ENCODE measurements around the gene ATP5MK.

ATP5MK gene

GRCh38 chr10:103441206-103441605 lies 44.9 kb upstream of the ATP5MK start:
- ChIA-PET CTCF (interaction anchor here (1.0 kb wide), 1 partner anchor 25 kb away, joined by 4 read pairs; no protein-coding TSS in a partner anchor), POLR2A (no interaction called here)
- peaks cover 31 to 94% of the 10 kb centered on the region in 2 experiments; a peak in 2 of 3 replicates for H3K36me3 ChIP-seq (ENCODE audit: control insufficient read depth in 2 of 2, insufficient read depth in 1 of 2, low read length in 2 of 2)
- no peak overlapping the region for H3K4me3 ChIP-seq (ENCODE audit: low read depth, low read length)
- no peak overlapping the region for H3K27ac ChIP-seq (ENCODE audit: extremely low read depth, low read depth, low read length)
- H3K4me1 ChIP-seq (ENCODE audit: control insufficient read depth, insufficient read depth, low read length), result no peaks in the 10 kb centered on the region
- TF ChIP-seq ZNF202 (tag by site-specific recombination; IDR thresholded peaks at IDR 0.05; ENCODE audit: borderline replicate concordance) (no peak), ZNF555 (tag by site-specific recombination; conservative IDR thresholded peaks at IDR 0.05) (no peak), ZNF76 (tag by site-specific recombination; IDR thresholded peaks at IDR 0.05; ENCODE audit: borderline replicate concordance, low read depth) (no peak), SCRT1 (tag by site-specific recombination; IDR thresholded peaks at IDR 0.05; ENCODE audit: borderline replicate concordance) (no peak), ZNF391 (tag by site-specific recombination; IDR thresholded peaks at IDR 0.05; ENCODE audit: borderline replicate concordance, low read depth) (no peak), ZNF639 (tag by site-specific recombination; IDR thresholded peaks at IDR 0.05) (no peak), ZNF747 (tag by site-specific recombination; IDR thresholded peaks at IDR 0.05) (no peak), ZNF280C (tag by site-specific recombination; IDR thresholded peaks at IDR 0.05) (no peak), ZNF221 (tag by site-specific recombination; IDR thresholded peaks at IDR 0.05; ENCODE audit: borderline replicate concordance) (no peak)
- TF ChIP-seq, protein P1, sequence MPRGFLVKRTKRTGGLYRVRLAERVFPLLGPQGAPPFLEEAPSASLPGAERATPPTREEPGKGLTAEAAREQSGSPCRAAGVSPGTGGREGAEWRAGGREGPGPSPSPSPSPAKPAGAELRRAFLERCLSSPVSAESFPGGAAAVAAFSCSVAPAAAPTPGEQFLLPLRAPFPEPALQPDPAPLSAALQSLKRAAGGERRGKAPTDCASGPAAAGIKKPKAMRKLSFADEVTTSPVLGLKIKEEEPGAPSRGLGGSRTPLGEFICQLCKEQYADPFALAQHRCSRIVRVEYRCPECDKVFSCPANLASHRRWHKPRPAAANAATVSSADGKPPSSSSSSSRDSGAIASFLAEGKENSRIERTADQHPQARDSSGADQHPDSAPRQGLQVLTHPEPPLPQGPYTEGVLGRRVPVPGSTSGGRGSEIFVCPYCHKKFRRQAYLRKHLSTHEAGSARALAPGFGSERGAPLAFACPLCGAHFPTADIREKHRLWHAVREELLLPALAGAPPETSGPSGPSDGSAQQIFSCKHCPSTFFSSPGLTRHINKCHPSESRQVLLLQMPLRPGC (tag by site-specific recombination; IDR thresholded peaks at IDR 0.05), result no peak
- no peaks in the 10 kb centered on the region for H3K9me3 ChIP-seq (ENCODE audit: control insufficient read depth, insufficient read depth, low read depth, low read length)

DNA sequence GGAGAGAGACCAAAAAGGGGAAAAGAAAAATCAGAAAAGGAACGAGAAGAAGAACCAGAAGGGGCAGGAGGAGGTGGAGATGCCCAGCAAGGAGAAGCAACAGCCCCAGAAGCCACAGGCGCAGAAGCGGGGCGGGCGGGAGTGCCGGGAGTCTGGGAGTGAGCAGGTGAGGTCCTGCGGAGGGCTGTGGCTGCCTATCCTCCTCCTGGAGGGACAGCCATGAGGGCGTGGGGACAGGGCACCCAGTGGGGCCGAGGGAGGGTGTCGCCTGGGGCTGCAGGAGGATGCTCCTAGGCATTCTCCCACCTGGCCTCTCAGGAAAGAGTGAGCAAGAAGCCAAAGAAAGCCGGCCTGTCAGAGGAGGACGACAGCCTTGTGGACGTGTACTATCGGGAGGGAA lies 44.1 kb upstream of the ATP5MK start:
- CTCF ChIA-PET, result no interaction called here
- H3K4me3 ChIP-seq (ENCODE audit: low read depth, low read length), result no peak overlapping the region
- TF ChIP-seq, protein P2, sequence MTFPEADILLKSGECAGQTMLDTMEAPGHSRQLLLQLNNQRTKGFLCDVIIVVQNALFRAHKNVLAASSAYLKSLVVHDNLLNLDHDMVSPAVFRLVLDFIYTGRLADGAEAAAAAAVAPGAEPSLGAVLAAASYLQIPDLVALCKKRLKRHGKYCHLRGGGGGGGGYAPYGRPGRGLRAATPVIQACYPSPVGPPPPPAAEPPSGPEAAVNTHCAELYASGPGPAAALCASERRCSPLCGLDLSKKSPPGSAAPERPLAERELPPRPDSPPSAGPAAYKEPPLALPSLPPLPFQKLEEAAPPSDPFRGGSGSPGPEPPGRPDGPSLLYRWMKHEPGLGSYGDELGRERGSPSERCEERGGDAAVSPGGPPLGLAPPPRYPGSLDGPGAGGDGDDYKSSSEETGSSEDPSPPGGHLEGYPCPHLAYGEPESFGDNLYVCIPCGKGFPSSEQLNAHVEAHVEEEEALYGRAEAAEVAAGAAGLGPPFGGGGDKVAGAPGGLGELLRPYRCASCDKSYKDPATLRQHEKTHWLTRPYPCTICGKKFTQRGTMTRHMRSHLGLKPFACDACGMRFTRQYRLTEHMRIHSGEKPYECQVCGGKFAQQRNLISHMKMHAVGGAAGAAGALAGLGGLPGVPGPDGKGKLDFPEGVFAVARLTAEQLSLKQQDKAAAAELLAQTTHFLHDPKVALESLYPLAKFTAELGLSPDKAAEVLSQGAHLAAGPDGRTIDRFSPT (tag by site-specific recombination; IDR thresholded peaks at IDR 0.05), result no peak
- TF ChIP-seq ZNF777 (tag by site-specific recombination; IDR thresholded peaks at IDR 0.05; ENCODE audit: borderline replicate concordance), result no peak
- TF ChIP-seq ZNF426 (tag by site-specific recombination; IDR thresholded peaks at IDR 0.05), result no peak
- TF ChIP-seq ZNF112 (tag by site-specific recombination; IDR thresholded peaks at IDR 0.05), result no peak
- POLR2A ChIA-PET, result no interaction called here
- H3K4me1 ChIP-seq (ENCODE audit: control insufficient read depth, insufficient read depth, low read length), result no peaks in the 10 kb centered on the region
- no peaks in the 10 kb centered on the region for H3K9me3 ChIP-seq (ENCODE audit: control insufficient read depth, insufficient read depth, low read depth, low read length)
- no peak overlapping the region for H3K27ac ChIP-seq (ENCODE audit: extremely low read depth, low read depth, low read length)
- H3K36me3 ChIP-seq (ENCODE audit: control insufficient read depth in 2 of 2, insufficient read depth in 1 of 2, low read length in 2 of 2), result peaks cover 37 to 94% of the 10 kb centered on the region in 2 experiments; a peak in 2 of 3 replicates

Data from HEK293 (cell line).